Testis (tissue), 5 donors: Measurements from ENCODE around the gene RPS26. TPM values are rescaled to one million over a fixed set of nuclear protein-coding genes. Genes with fewer than 3 reads are reported as not detected.

Experiments used
- DNase-seq: peaks from one replicate; pipeline ENCODE4 v3.0.0-alpha.2; 2019
- H3K27ac ChIP-seq, 2 donors: fragments of 200-600 bp; sonication (generic); one replicate each; pipeline ENCODE4 v1.5.1; 2019
- H3K27me3 ChIP-seq: fragments of 200-600 bp; sonication (generic); one replicate; pipeline ENCODE4 v1.5.1; 2019
- H3K36me3 ChIP-seq: fragments of 200-600 bp; sonication (generic); one replicate; pipeline ENCODE4 v1.5.1; 2017; ENCODE audit warnings: low read depth; ENCODE audit errors: missing control alignments
- H3K4me1 ChIP-seq: fragments of 200-600 bp; sonication (generic); one replicate; pipeline ENCODE4 v1.5.1; 2019
- H3K4me3 ChIP-seq, 2 donors: fragments of 200-600 bp; sonication (generic); one replicate each; pipeline ENCODE4 v1.5.1; 2017 to 2019
- H3K9me3 ChIP-seq: fragments of 200-600 bp; sonication (generic); one replicate; pipeline ENCODE4 v1.5.1; 2017
- POLR2A ChIP-seq: fragments of 450-650 bp; IDR thresholded peaks from one replicate; pipeline ENCODE4 v1.6.1; 2017; ENCODE audit warnings: antibody characterized with exemption, mild to moderate bottlenecking, moderate library complexity
- WGBS, 2 donors: methylation state at CpG; one replicate each; pipeline ENCODE4 v1.1.5; 2018; 5-methylcytosine and 5-hydroxymethylcytosine counted together
- intact Hi-C: fragments of 100-400 bp; cut with DNase I; formaldehyde crosslinking; loops from one replicate; pipeline ENCODE4 v1.15.1; 2023; ENCODE audit warnings: low total_unique reads
- long read RNA-seq, 2 donors: transcript quantifications; one replicate each; lab custom pipeline, GENCODE V29; 2026
- polyA plus RNA-seq: library from polyadenylated mRNA; stranded (reverse); fragments of 350-450 nt; fragmentation: Illumina TruSeq; extraction: RNeasy Lipid Tissue Mini Kit (QIAGEN cat#74804); gene quantifications from one replicate; pipeline ENCODE4 v1.2.3, GENCODE V29; 2014; ENCODE audit warnings: low read depth, low replicate concordance; ENCODE audit not compliant: insufficient read depth
- total RNA-seq, 2 donors: library from RNA; depleted of rRNA; stranded (reverse); fragments of >200 nt; gene quantifications; one replicate each; pipeline ENCODE4 v1.2.3, GENCODE V29; 2016
- TF ChIP-seq, protein P1 (sequence below), 3 experiments: fragments of 450-650 bp in 2 of 3; fragments of 200-600 bp in 1 of 3; sonication (generic) in 1 of 3; IDR thresholded peaks; one replicate each; pipeline ENCODE4 v1.5.1; 2016 to 2019; ENCODE audit warnings: antibody characterized with exemption in 3 of 3, mild to moderate bottlenecking in 2 of 3, moderate library complexity in 1 of 3

RPS26 gene
- 100 to 1,000 TPM; 395 to 568 TPM for total RNA-seq
- polyA plus RNA-seq, result 197 TPM
- long read RNA-seq, donor 1, transcript RPS26-204 (4 exons, 1,140 nt), result major isoform, 11 of 21 reads
- long read RNA-seq, donor 1, partial matches to known transcripts, result 8 of 21 reads
- long read RNA-seq, donor 1, other reads (novel, unspliced or antisense), result 0 of 21 reads
- long read RNA-seq, donor 2, transcript RPS26-204 (4 exons, 1,140 nt), result major isoform, 5 of 6 reads
- long read RNA-seq, donor 2, partial matches to known transcripts, result 0 of 6 reads
- long read RNA-seq, donor 2, other reads (novel, unspliced or antisense), result 0 of 6 reads

DNA sequence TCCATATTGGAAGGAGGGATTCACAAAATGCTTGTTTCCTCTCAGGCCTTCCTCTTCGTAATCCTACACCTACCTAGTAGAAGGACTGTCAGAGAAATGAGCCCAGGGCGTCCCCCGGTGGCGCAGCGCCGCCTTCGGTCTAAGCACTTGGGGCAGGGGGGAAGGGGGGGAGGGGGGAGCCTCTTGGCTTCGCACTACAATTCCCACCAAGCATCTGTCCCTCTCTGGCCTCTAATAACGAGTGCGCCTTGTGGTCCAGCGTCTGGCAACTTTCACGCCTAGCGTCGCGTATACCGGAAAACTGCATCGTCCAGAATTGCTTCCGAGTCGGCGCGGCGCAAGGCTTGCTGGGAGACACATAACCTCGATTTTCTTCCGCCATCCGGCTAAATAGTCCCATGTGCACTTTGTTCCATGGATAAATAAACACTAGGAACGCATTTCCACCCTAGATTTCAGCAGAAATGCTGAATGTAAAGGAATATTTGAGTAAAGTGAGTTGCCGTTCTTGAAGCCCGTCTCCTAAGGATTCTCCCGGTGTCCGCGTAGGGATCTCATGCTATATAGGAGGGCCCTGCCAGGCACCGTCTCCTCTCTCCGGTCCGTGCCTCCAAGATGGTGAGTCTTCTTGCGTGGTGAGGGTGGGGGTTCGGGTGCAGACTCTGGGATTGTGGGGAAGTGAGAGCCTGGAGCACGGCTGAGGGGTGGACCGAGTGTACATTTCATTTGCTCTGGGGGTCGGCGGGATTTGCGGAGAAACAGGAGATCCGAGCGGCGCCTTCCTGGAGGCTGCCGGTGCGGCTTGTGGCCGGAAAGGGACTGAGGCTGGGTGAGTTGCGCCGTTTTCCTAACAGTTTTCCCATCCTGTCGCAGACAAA, at the start of gene RPS26:
Gene RPS26 (plus strand): TSS at position 367 of the 878 bp plus-strand sequence. CDS start 249 bp downstream, at position 616.
- TF ChIP-seq, protein P1, sequence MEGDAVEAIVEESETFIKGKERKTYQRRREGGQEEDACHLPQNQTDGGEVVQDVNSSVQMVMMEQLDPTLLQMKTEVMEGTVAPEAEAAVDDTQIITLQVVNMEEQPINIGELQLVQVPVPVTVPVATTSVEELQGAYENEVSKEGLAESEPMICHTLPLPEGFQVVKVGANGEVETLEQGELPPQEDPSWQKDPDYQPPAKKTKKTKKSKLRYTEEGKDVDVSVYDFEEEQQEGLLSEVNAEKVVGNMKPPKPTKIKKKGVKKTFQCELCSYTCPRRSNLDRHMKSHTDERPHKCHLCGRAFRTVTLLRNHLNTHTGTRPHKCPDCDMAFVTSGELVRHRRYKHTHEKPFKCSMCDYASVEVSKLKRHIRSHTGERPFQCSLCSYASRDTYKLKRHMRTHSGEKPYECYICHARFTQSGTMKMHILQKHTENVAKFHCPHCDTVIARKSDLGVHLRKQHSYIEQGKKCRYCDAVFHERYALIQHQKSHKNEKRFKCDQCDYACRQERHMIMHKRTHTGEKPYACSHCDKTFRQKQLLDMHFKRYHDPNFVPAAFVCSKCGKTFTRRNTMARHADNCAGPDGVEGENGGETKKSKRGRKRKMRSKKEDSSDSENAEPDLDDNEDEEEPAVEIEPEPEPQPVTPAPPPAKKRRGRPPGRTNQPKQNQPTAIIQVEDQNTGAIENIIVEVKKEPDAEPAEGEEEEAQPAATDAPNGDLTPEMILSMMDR (IDR thresholded peaks at IDR 0.05), result peak; percentile 1 to 36 (median 4)
- no peak for TF ChIP-seq POLR2A
- H3K27ac ChIP-seq, result peak within 1 kb of the TSS; percentile 97

DNA sequence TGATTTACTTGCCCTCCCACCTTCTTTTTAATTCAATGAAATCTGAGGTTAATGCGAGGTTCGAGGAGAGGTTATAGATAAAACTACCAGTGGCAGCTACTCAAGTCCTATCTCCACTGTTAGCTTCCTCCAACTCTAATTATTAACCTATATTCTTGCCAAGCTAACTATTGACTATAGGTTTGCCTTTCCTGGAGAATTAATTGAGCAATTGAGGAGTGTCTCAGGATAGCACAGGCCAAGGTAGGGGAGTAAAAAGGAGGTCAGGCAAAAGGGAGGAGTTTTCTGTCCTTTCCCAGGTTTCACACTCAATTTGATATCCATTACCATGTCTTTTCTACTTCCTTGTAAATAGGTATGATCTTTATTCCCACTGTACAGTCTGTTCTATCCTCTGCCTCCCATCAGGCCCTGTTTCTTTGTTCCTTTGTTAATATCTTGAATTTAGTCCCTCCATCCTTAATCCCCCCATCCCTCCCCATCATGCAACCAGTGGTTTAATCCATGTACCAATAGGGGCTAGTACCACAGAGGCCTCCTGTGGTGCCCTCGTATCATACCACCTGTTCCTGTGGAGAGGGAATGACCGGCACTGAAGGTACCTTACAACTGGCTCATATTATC, 48.4 kb upstream of the RPS26 start:
- TF ChIP-seq, protein P1 (IDR thresholded peaks at IDR 0.05), result no peak
- TF ChIP-seq POLR2A, result no peak
- no peak for DNase-seq
- WGBS, 2 donors, result 61 to 68% methylated on average over 4 of the region's 4 CpGs
- intact Hi-C loops, result no loop called here
- no peaks in the 10 kb centered on the region for H3K9me3 ChIP-seq
- no peaks in the 10 kb centered on the region for H3K27me3 ChIP-seq
- H3K27ac ChIP-seq, result no peak overlapping the region
- peaks cover 13% of the 10 kb centered on the region for H3K4me1 ChIP-seq
- no peak overlapping the region for H3K4me3 ChIP-seq
- H3K36me3 ChIP-seq, result no peaks in the 10 kb centered on the region

More for the DNA sequence above, at the start of gene RPS26:
- Histone ChIP-seq H3K4me3 (peak within 1 kb of the TSS; percentile 88 to 97), H3K27me3 (no peaks in the 10 kb centered on the region), H3K36me3 (no peaks in the 10 kb centered on the region), H3K9me3 (no peaks in the 10 kb centered on the region), H3K4me1 (peaks cover 13% of the 10 kb centered on the region)
- WGBS, 2 donors, result 0 to 1% methylated on average over 30 to 50 of the region's 50 CpGs
- DNase-seq, result peak; percentile 97
- intact Hi-C loops, result no loop called here

DNA sequence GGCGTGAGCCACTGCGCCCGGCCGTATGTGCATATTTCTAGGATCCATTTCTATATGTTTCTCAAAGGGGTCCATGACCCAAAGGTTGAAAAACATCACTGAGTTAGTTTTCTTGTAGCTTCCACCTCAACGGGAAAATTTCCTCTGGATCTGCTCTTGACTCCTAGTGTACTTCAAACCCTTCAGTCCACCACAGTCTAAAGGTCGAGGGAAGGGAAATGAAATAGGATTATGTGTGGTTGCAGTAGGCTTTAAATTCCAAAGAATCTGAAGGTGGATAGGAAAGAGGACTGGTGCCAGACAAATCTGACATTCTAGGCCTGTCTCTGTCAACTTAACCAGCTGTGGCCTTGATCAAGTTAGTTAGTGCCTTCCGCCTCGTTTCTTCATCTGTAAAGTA, 46.4 kb upstream of the RPS26 start:
- intact Hi-C loops, result no loop called here
- no peak overlapping the region for H3K4me3 ChIP-seq
- no peaks in the 10 kb centered on the region for H3K27me3 ChIP-seq
- no peaks in the 10 kb centered on the region for H3K9me3 ChIP-seq
- WGBS, 2 donors, result 64 to 74% methylated on average over 8 of the region's 8 CpGs
- no peak for TF ChIP-seq POLR2A
- TF ChIP-seq, protein P1 (IDR thresholded peaks at IDR 0.05), result no peak
- no peak for DNase-seq
- no peak overlapping the region for H3K27ac ChIP-seq
- no peaks in the 10 kb centered on the region for H3K36me3 ChIP-seq
- H3K4me1 ChIP-seq, result peaks cover 13% of the 10 kb centered on the region

DNA sequence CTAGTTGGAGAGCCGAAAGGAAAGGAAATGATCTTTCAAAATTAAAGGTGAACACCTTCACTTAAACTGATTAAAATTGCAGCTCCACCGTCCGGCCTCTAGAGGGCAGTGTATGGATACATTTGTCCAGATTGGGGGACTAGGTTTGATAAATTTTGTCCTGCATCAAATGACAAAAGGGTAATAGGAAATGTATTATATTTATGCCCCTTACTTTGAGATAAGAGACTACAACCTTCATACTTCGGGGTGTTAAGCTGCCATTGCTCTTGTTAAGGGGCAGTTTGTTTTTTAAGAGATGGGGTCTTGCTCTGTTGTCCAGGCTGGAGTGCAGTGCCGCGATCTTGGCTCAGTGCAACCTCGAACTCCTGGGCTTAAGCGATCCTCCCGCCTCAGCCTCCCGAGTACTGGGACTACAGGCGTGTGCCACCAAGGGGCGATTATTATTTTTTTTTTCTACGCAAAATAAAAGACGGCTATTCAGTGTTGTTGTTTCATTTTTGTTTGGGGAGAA, 45.5 kb upstream of the RPS26 start:
- peak; percentile 61 for DNase-seq
- Histone ChIP-seq H3K27ac (peak overlapping the region; percentile 68 to 74), H3K27me3 (no peaks in the 10 kb centered on the region), H3K36me3 (no peaks in the 10 kb centered on the region), H3K9me3 (no peaks in the 10 kb centered on the region), H3K4me3 (peak overlapping the region; percentile 43 to 68), H3K4me1 (peaks cover 13% of the 10 kb centered on the region)
- intact Hi-C loops, result no loop called here
- 12 to 25% methylated on average over 14 of the region's 14 CpGs for WGBS, 2 donors
- no peak for TF ChIP-seq POLR2A
- TF ChIP-seq, protein P1 (IDR thresholded peaks at IDR 0.05), result peak; percentile 86 to 91 (median 88)
